ENCODE data around the gene PGM5.

PGM5 gene

DNA sequence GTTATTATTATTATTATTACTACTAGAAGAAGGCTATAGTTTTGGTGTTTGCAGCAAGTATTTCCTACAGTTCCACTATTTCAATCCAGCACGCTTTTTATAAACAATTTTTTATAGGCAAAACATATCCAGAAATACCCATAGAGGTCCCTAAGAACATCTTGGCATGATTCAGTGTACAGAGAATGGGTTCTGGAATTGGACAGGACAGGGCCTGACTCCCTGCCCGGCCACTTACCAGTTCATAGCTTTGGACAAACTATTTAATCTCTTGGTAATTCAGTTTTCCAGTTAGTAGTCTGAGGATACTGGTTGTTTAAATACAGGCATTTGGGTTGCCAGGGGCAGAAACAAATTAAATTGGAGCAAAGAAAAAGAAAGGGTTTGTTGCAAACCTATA, 91.2 kb downstream of the PGM5 start:
- TF ChIP-seq SIN3A (IDR thresholded peaks at IDR 0.05; ENCODE audit: borderline replicate concordance, insufficient read depth, low read length), result no peak
- TF ChIP-seq REST (IDR thresholded peaks at IDR 0.05; ENCODE audit: insufficient read depth in 1 of 2, low read depth in 2 of 2, low read length in 2 of 2), result no peak
- TF ChIP-seq TAF1 (IDR thresholded peaks at IDR 0.05; ENCODE audit: borderline replicate concordance, insufficient read depth, low read length), result no peak
- no peak for TF ChIP-seq POLR2AphosphoS5 (IDR thresholded peaks at IDR 0.05; ENCODE audit: low read depth, low read length)
- no peak for TF ChIP-seq FOXP2 (optimal IDR thresholded peaks at IDR 0.05; ENCODE audit: borderline replicate concordance, extremely low read depth, extremely low read length, insufficient read depth)

DNA sequence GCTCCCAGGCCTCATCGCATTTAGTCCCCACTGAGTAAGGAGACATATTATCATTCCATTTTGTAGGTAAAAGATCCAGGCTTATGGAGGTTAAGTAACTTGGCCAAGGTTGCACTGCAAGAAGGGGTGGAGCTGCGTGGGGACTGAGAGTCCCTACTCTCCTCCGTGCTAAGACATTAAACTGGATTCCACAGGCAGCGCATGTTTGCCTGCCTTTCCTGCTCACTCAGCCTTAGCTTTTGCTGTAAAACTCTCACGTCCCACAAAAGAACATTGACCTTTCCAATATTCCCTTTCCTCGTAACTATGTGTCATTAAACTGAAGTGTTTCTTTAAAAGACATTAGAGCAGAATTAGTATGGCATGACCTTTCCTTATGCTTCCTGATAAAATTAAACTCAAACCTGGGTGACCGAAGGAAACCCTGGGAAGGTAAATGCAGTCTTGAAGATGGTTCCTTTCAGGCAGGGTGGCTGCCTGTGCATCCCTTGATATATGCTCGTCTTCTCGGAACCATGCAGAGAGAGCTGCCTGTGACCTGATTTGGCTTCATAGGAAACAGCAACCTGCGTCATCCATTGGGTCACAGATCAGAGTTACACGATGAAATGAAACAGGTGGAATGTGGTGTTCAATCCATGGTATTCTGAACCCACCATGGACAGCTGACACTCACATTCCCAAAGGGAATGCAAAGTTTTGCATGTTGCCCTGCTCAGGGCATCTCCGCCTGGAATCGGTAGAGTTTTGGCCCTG, 98.3 kb downstream of the PGM5 start:
- TF ChIP-seq TAF1 (IDR thresholded peaks at IDR 0.05; ENCODE audit: borderline replicate concordance, insufficient read depth, low read length) (no peak), REST (IDR thresholded peaks at IDR 0.05; ENCODE audit: insufficient read depth in 1 of 2, low read depth in 2 of 2, low read length in 2 of 2) (no peak), SIN3A (IDR thresholded peaks at IDR 0.05; ENCODE audit: borderline replicate concordance, insufficient read depth, low read length) (no peak), FOXP2 (optimal IDR thresholded peaks at IDR 0.05; ENCODE audit: borderline replicate concordance, extremely low read depth, extremely low read length, insufficient read depth) (no peak), POLR2AphosphoS5 (IDR thresholded peaks at IDR 0.05; ENCODE audit: low read depth, low read length) (no peak)

- TF ChIP-seq FOXP2 (optimal IDR thresholded peaks at IDR 0.05; ENCODE audit: borderline replicate concordance, extremely low read depth, extremely low read length, insufficient read depth) (no peak), REST (IDR thresholded peaks at IDR 0.05; ENCODE audit: insufficient read depth in 1 of 2, low read depth in 2 of 2, low read length in 2 of 2) (no peak), TAF1 (IDR thresholded peaks at IDR 0.05; ENCODE audit: borderline replicate concordance, insufficient read depth, low read length) (no peak)
Observed at GRCh38 chr9:68455451-68455850, 99.0 kb downstream of the PGM5 start.

DNA sequence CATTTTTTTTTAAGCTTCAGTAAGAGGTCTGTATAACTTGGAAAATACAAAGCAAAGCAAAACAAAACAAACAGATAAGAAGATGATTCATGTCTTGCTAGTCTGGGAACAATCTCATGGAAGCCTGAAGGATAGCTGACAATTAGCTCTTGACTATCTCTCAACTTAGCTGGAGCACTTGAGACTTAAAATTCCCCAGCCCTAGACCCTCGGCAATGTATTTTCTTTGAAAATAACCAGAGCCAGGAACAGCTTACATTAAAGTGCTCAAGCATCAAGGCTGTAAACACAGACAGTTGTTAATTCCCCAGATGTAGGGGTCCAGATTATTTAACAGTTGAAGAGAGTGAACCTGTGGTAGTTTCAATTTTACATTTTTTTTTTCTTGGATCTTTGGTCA, 101.4 kb downstream of the PGM5 start:
- TF ChIP-seq SIN3A (IDR thresholded peaks at IDR 0.05; ENCODE audit: borderline replicate concordance, insufficient read depth, low read length) (no peak), FOXP2 (optimal IDR thresholded peaks at IDR 0.05; ENCODE audit: borderline replicate concordance, extremely low read depth, extremely low read length, insufficient read depth) (no peak), TAF1 (IDR thresholded peaks at IDR 0.05; ENCODE audit: borderline replicate concordance, insufficient read depth, low read length) (no peak), REST (IDR thresholded peaks at IDR 0.05; ENCODE audit: insufficient read depth in 1 of 2, low read depth in 2 of 2, low read length in 2 of 2) (no peak), POLR2AphosphoS5 (IDR thresholded peaks at IDR 0.05; ENCODE audit: low read depth, low read length) (no peak)

Data from PFSK-1 (cell line).